Activated B cell treated with CpG ODN at 0.5 μM for 24 hours (primary cell): ENCODE results near the gene JAG1. TPM values are rescaled to one million over a fixed set of nuclear protein-coding genes. Genes with fewer than 3 reads are reported as not detected.
A peak's percentile ranks its signal among the peaks of the same experiment; 100 is the strongest.

Experiments
- ATAC-seq: fragments of 200-7000 bp; cut with Tn5 transposase; one replicate; pipeline ENCODE4 v1.10.0; 2021; ENCODE audit warnings: low read depth, mild to moderate bottlenecking, moderate library complexity
- CTCF ChIA-PET: fragments of 350-600 bp; sonication (Branson Sonifier 250); formaldehyde crosslinking; loops from one replicate; lab custom pipeline; 2021; ENCODE audit warnings: antibody characterized with exemption; lab: Charles Lee
- POLR2A ChIA-PET: fragments of 350-600 bp; sonication (Branson Sonifier 250); formaldehyde crosslinking; loops from one replicate; lab custom pipeline; 2021; ENCODE audit warnings: antibody characterized with exemption; lab: Charles Lee
- DNase-seq: peaks from one replicate; pipeline ENCODE4 v3.0.0; 2022
- H3K27ac Mint-ChIP-seq: one replicate; pipeline ENCODE4 v1.8.0; 2020; ENCODE audit warnings: mixed read lengths
- H3K27me3 Mint-ChIP-seq: one replicate; pipeline ENCODE4 v1.8.0; 2021; ENCODE audit warnings: mixed read lengths
- H3K36me3 Mint-ChIP-seq: one replicate; pipeline ENCODE4 v1.8.0; 2021; ENCODE audit warnings: low read depth, mixed read lengths
- H3K4me1 Mint-ChIP-seq: one replicate; pipeline ENCODE4 v1.8.0; 2021; ENCODE audit warnings: mixed read lengths
- H3K4me3 Mint-ChIP-seq: one replicate; pipeline ENCODE4 v1.8.0; 2020; ENCODE audit warnings: mild to moderate bottlenecking, mixed read lengths
- H3K9me3 Mint-ChIP-seq: one replicate; pipeline ENCODE4 v1.8.0; 2020; ENCODE audit warnings: mixed read lengths
- CTCF ChIP-seq: fragments of 200-600 bp; IDR thresholded peaks from one replicate; pipeline ENCODE4 v1.8.0; 2022; ENCODE audit warnings: antibody characterized with exemption, mild to moderate bottlenecking
- intact Hi-C: fragments of 100-400 bp; cut with micrococcal nuclease; formaldehyde crosslinking; loops from one replicate; pipeline ENCODE4 v1.15.1; 2024
- total RNA-seq: library from RNA; stranded (reverse); gene quantifications from 2 replicates; pipeline ENCODE4 v1.2.3, GENCODE V29; 2022

Gene JAG1
- total RNA-seq, 1 donor from 2014 or later: not detected

GRCh38 chr20:10672624-10673127 lies 1.1 kb downstream of the JAG1 start:
- DNase-seq (peak; percentile 32), ATAC-seq (peak; percentile 4)
- ChIA-PET CTCF (no interaction called here), POLR2A (interaction anchor here (0.5 to 0.7 kb wide), 2 partner anchors 8 to 1112 kb away, joined by 3 read pairs; no protein-coding TSS in a partner anchor)
- Mint-ChIP-seq H3K4me1 (peaks cover 37% of the 10 kb centered on the region), H3K27ac (no peak overlapping the region), H3K9me3 (no peaks in the 10 kb centered on the region), H3K27me3 (peaks cover 50% of the 10 kb centered on the region), H3K4me3 (peak overlapping the region; percentile 83), H3K36me3 (no peaks in the 10 kb centered on the region)
- intact Hi-C loops: loop anchor here (5.0 to 10.0 kb wide), 2 partner anchors 40 to 458 kb away; partner anchors contain the start of gene SNAP25
- TF ChIP-seq CTCF: no peak

GRCh38 chr20:10671919-10672623 lies 1.7 kb downstream of the JAG1 start:
- peaks cover 37% of the 10 kb centered on the region for H3K4me1 Mint-ChIP-seq
- POLR2A ChIA-PET: interaction anchor here (0.5 to 0.7 kb wide), 2 partner anchors 8 to 1113 kb away, joined by 3 read pairs; no protein-coding TSS in a partner anchor
- no peak for ATAC-seq
- CTCF ChIA-PET: no interaction called here
- H3K9me3 Mint-ChIP-seq: no peaks in the 10 kb centered on the region
- no peaks in the 10 kb centered on the region for H3K36me3 Mint-ChIP-seq
- no peak for TF ChIP-seq CTCF
- intact Hi-C loops: loop anchor here (5.0 to 10.0 kb wide), 2 partner anchors 40 to 457 kb away; partner anchors contain the start of gene SNAP25
- H3K27ac Mint-ChIP-seq: no peak overlapping the region
- peak overlapping the region; percentile 83 for H3K4me3 Mint-ChIP-seq
- no peak for DNase-seq
- H3K27me3 Mint-ChIP-seq: peaks cover 50% of the 10 kb centered on the region

GRCh38 chr20:10671221-10671918 lies 2.4 kb downstream of the JAG1 start:
- Mint-ChIP-seq H3K4me1 (peaks cover 37% of the 10 kb centered on the region), H3K27ac (no peak overlapping the region), H3K36me3 (no peaks in the 10 kb centered on the region), H3K9me3 (no peaks in the 10 kb centered on the region), H3K27me3 (peaks cover 45% of the 10 kb centered on the region), H3K4me3 (peak overlapping the region; percentile 38)
- POLR2A ChIA-PET: no interaction called here
- DNase-seq (no peak), ATAC-seq (no peak)
- CTCF ChIA-PET: no interaction called here
- intact Hi-C loops: loop anchor here (5.0 to 10.0 kb wide), 2 partner anchors 39 to 457 kb away; partner anchors contain the start of gene SNAP25
- TF ChIP-seq CTCF: no peak

GRCh38 chr20:10670501-10671220 lies 3.1 kb downstream of the JAG1 start:
- ATAC-seq (no peak), DNase-seq (no peak)
- Mint-ChIP-seq H3K36me3 (no peaks in the 10 kb centered on the region), H3K27ac (no peak overlapping the region), H3K27me3 (peaks cover 44% of the 10 kb centered on the region), H3K4me3 (peak overlapping the region; percentile 29), H3K9me3 (no peaks in the 10 kb centered on the region), H3K4me1 (peaks cover 37% of the 10 kb centered on the region)
- intact Hi-C loops: loop anchor here (5.0 to 10.0 kb wide), 2 partner anchors 38 to 456 kb away; partner anchors contain the start of gene SNAP25
- POLR2A ChIA-PET: no interaction called here
- TF ChIP-seq CTCF: no peak
- CTCF ChIA-PET: no interaction called here
